Measurements from ENCODE around the gene DRD5. TPM values are rescaled to one million over a fixed set of nuclear protein-coding genes. Genes with fewer than 3 reads are reported as not detected.

DRD5 gene
- total RNA-seq, 4 donors from 2014 or later: not detected

- H3K36me3 ChIP-seq: no peaks in the 10 kb centered on the region
- H3K4me1 ChIP-seq: no peaks in the 10 kb centered on the region
- DNase-seq: no peak
- intact Hi-C loops (cut with DNase I; ENCODE audit: low total_unique reads): no loop called here
- no peaks in the 10 kb centered on the region for H3K9me3 ChIP-seq
- H3K27ac ChIP-seq: no peak overlapping the region
- no peak overlapping the region for H3K4me3 ChIP-seq
- TF ChIP-seq POLR2A (IDR thresholded peaks at IDR 0.05) (no peak), CTCF (IDR thresholded peaks at IDR 0.05 in 4 of 5, conservative IDR thresholded peaks at IDR 0.05 in 1 of 5) (no peak)
- in situ Hi-C loops (cut with MboI; ENCODE audit: low sequenced_read_pairs in 4 of 4): loop anchor here in 1 of 4 donors (25.0 kb wide), 1 partner anchor 654 kb away; no protein-coding TSS in a partner anchor
- H3K27me3 ChIP-seq: peaks cover 0 to 6% (median 0%) of the 10 kb centered on the region in 3 donors
- ATAC-seq: no peak
Measured at GRCh38 chr4:9758641-9759317, 22.7 kb upstream of the DRD5 start.

DNA sequence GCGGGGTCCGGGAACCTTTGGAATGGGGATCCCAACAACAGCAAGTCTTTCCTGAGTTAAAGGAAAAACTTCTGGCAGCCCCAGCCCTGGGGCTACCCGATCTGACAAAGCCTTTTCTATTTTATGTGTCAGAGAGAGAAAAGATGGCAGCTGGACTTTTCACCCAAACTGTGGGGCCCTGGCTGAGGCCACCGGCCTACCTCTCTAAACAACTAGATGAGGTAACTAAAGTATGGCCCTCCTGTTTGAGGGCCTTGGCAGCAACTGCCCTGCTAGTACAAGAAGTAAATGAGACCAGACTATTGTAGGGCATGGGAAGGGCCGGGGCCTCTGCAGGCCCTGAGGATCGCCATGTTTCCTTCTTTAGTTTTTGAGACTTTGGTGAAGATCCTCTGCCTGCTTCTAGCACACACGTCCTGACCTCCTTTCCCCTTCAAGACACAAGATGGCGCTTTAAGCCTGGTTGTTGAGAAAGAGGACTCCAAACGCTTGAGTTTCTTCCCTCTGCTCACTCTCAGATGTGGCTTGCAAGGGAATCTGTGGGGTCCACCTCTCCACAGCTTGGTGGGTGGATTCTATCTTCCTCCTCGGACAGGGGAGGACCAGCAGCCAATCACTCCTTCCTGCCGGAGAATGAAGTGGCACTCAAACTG lies 18.5 kb upstream of the DRD5 start:
- intact Hi-C loops (cut with DNase I; ENCODE audit: low total_unique reads): loop anchor here (1.0 to 5.0 kb wide), 3 partner anchors 256 to 639 kb away; no protein-coding TSS in a partner anchor
- DNase-seq: peak; percentile 10 to 21
- no peak overlapping the region for H3K4me3 ChIP-seq
- in situ Hi-C loops (cut with MboI; ENCODE audit: low sequenced_read_pairs in 4 of 4): loop anchor here (5.0 to 25.0 kb wide), 3 partner anchors 252 to 649 kb away; no protein-coding TSS in a partner anchor
- no peaks in the 10 kb centered on the region for H3K9me3 ChIP-seq
- no peak overlapping the region for H3K27ac ChIP-seq
- ATAC-seq: no peak
- TF ChIP-seq CTCF (IDR thresholded peaks at IDR 0.05 in 4 of 5, conservative IDR thresholded peaks at IDR 0.05 in 1 of 5) (peak; percentile 26 to 61 (median 58)), POLR2A (IDR thresholded peaks at IDR 0.05) (no peak)
- no peaks in the 10 kb centered on the region for H3K4me1 ChIP-seq
- no peaks in the 10 kb centered on the region for H3K36me3 ChIP-seq
- H3K27me3 ChIP-seq: peaks cover 0 to 6% (median 0%) of the 10 kb centered on the region in 3 donors

GRCh38 chr4:9764155-9764696 lies 17.2 kb upstream of the DRD5 start:
- TF ChIP-seq POLR2A (IDR thresholded peaks at IDR 0.05) (no peak), CTCF (IDR thresholded peaks at IDR 0.05 in 4 of 5, conservative IDR thresholded peaks at IDR 0.05 in 1 of 5) (no peak)
- intact Hi-C loops (cut with DNase I; ENCODE audit: low total_unique reads) (loop anchor here (5.0 kb wide), 1 partner anchor 638 kb away; no protein-coding TSS in a partner anchor), in situ Hi-C loops (cut with MboI; ENCODE audit: low sequenced_read_pairs in 4 of 4) (loop anchor here (5.0 to 25.0 kb wide), 3 partner anchors 251 to 648 kb away; no protein-coding TSS in a partner anchor)
- Histone ChIP-seq H3K27ac (no peak overlapping the region), H3K4me3 (no peak overlapping the region), H3K27me3 (peaks cover 0 to 4% (median 0%) of the 10 kb centered on the region in 3 donors), H3K4me1 (no peaks in the 10 kb centered on the region), H3K9me3 (no peaks in the 10 kb centered on the region), H3K36me3 (no peaks in the 10 kb centered on the region)
- no peak for DNase-seq
- no peak for ATAC-seq

- H3K4me1 ChIP-seq: no peaks in the 10 kb centered on the region
- no peaks in the 10 kb centered on the region for H3K9me3 ChIP-seq
- DNase-seq (no peak), ATAC-seq (no peak)
- H3K4me3 ChIP-seq: no peak overlapping the region
- no peaks in the 10 kb centered on the region for H3K27me3 ChIP-seq
- intact Hi-C loops (cut with DNase I; ENCODE audit: low total_unique reads): no loop called here
- H3K27ac ChIP-seq: no peak overlapping the region
- in situ Hi-C loops (cut with MboI; ENCODE audit: low sequenced_read_pairs in 4 of 4): loop anchor here in 2 of 4 donors (10.0 to 25.0 kb wide), 2 partner anchors 250 to 647 kb away; no protein-coding TSS in a partner anchor
- TF ChIP-seq CTCF (IDR thresholded peaks at IDR 0.05 in 4 of 5, conservative IDR thresholded peaks at IDR 0.05 in 1 of 5) (no peak), POLR2A (IDR thresholded peaks at IDR 0.05) (no peak)
- H3K36me3 ChIP-seq: no peaks in the 10 kb centered on the region
Measured at GRCh38 chr4:9765091-9765490, 16.3 kb upstream of the DRD5 start.

All from gastrocnemius medialis (tissue), 4 donors.